Measurements from ENCODE around the gene PLCH1. TPM values are rescaled to one million over a fixed set of nuclear protein-coding genes. Genes with fewer than 3 reads are reported as not detected.

PLCH1 gene
- total and polyA plus RNA-seq, 2 of the 8 experiments (the other 6 are each of a cell fraction or from before 2014, with no cell fraction given) = 5.8 to 17.2 TPM

GRCh38 chr3:155382396-155383042, 362.4 kb downstream of the PLCH1 start:
- Histone ChIP-seq H3K27me3 (replicated peaks in 1 of 4; ENCODE audit: control insufficient read depth in 3 of 4, extremely low read depth in 1 of 4, insufficient read depth in 3 of 4, low read length in 3 of 4) (no peaks in the 10 kb centered on the region), H3K4me1 (replicated peaks in 1 of 4; ENCODE audit: control insufficient read depth in 3 of 4, insufficient read depth in 4 of 4, low read length in 3 of 4) (peaks cover 0 to 4% (median 3%) of the 10 kb centered on the region in 4 experiments; a peak in 3 of 7 replicates), H3K23me2 (ENCODE audit: low read depth, low read length) (no peaks in the 10 kb centered on the region; the same call in 1 of the 2 replicates), H2AK5ac (ENCODE audit: low read depth, low read length) (no peak overlapping the region), H2AFZ (ENCODE audit: low read length) (no peak overlapping the region), H4K8ac (ENCODE audit: extremely low read depth, insufficient read depth, low read length) (no peak overlapping the region), H3K79me2 (ENCODE audit: control insufficient read depth in 1 of 2, insufficient read depth in 2 of 2, low read length in 2 of 2) (no peaks in the 10 kb centered on the region), H2BK120ac (replicated peaks; ENCODE audit: low read depth, low read length) (no peak overlapping the region), H3K36me3 (ENCODE audit: control insufficient read depth in 2 of 4, insufficient read depth in 4 of 4, low read length in 3 of 4) (no peaks in the 10 kb centered on the region), H3K4ac (replicated peaks; ENCODE audit: insufficient read length, low read depth, low read length) (no peak overlapping the region), H4K5ac (ENCODE audit: insufficient read length, low read depth, low read length) (no peak overlapping the region), H2BK20ac (ENCODE audit: low read length) (no peak overlapping the region; the same call in 1 of the 2 replicates), H3K79me1 (ENCODE audit: low read depth, low read length) (no peaks in the 10 kb centered on the region), H4K91ac (replicated peaks; ENCODE audit: insufficient read length, low read length) (no peak overlapping the region), H3K4me3 (ENCODE audit: extremely low read depth in 1 of 4, insufficient read depth in 2 of 4, low read depth in 3 of 4, low read length in 4 of 4) (no peak overlapping the region), H3K9me3 (ENCODE audit: insufficient read depth in 2 of 2, low read depth in 1 of 2, low read length in 1 of 2) (no peaks in the 10 kb centered on the region), H2BK15ac (ENCODE audit: low read length) (no peak overlapping the region), H3K14ac (ENCODE audit: insufficient read length) (no peak overlapping the region), H3K56ac (replicated peaks; ENCODE audit: insufficient read length, low read depth, low read length) (no peak overlapping the region), H3K23ac (ENCODE audit: insufficient read length) (no peak overlapping the region), H4K20me1 (replicated peaks in 1 of 2; ENCODE audit: control insufficient read depth in 1 of 2, insufficient read depth in 2 of 2, low read length in 2 of 2) (no peaks in the 10 kb centered on the region), H3K27ac (ENCODE audit: low read depth, low read length) (no peak overlapping the region), H2BK12ac (ENCODE audit: low read depth, low read length) (0 out of 2 replicates have a peak overlapping the region, but pooled peaks have one; percentile 14), H3K18ac (ENCODE audit: extremely low read depth, low read length) (no peak overlapping the region; the same call in 1 of the 2 replicates), H3K9ac (replicated peaks in 1 of 4; ENCODE audit: extremely low read depth in 1 of 4, low read depth in 3 of 4, low read length in 3 of 4) (no peak overlapping the region), H2BK5ac (ENCODE audit: low read depth, low read length) (no peak overlapping the region), H3K4me2 (ENCODE audit: insufficient read depth in 1 of 2, low read depth in 2 of 2, low read length in 2 of 2) (no peak overlapping the region)
- DNase-seq (ENCODE audit: low read depth in 1 of 2, low spot score in 2 of 2) = peak; percentile 72 to 87
- CTCF ChIA-PET (ENCODE audit: partially characterized antibody) = interaction anchor here (0.9 to 3.6 kb wide), 40 partner anchors 8 to 424 kb away, joined by 3 to 59 read pairs (median 4); partner anchors contain the start of gene C3orf33
- peak; percentile 96 for FAIRE-seq
- 25% methylated on average over 6 of the region's 6 CpGs; no CpG with 5 or more reads in 1 of the 2 experiments for WGBS, 2 experiments (ENCODE audit: extremely low coverage in 1 of 2, insufficient coverage in 1 of 2, insufficient read length in 1 of 2, insufficient replicate concordance in 2 of 2, low coverage in 1 of 2, low lambda C conversion rate in 2 of 2, missing lambda C conversion rate in 1 of 2)
- POLR2A ChIA-PET (ENCODE audit: partially characterized antibody) = interaction anchor here (1.0 kb wide), 1 partner anchor 9 kb away, joined by 3 read pairs; no protein-coding TSS in a partner anchor
- no peak for TF ChIP-seq POLR2AphosphoS5 (IDR thresholded peaks at IDR 0.05; ENCODE audit: low read depth, low read length)
- TF ChIP-seq CTCF (IDR thresholded peaks at IDR 0.05; ENCODE audit: control extremely low read depth in 1 of 3, insufficient read depth in 1 of 3, low read depth in 1 of 3, low read length in 3 of 3) = peak; percentile 94 to 95 (median 94)
- TF ChIP-seq EP300 (IDR thresholded peaks at IDR 0.05; ENCODE audit: borderline replicate concordance in 1 of 2, low read depth in 2 of 2, low read length in 2 of 2) = no peak
- no peak for TF ChIP-seq RFX5 (IDR thresholded peaks at IDR 0.05; ENCODE audit: borderline replicate concordance, low read depth, low read length)
- no peak for TF ChIP-seq KDM1A (IDR thresholded peaks at IDR 0.05; ENCODE audit: borderline replicate concordance, low read length)
- TF ChIP-seq RAD21 (IDR thresholded peaks at IDR 0.05 in 1 of 2, conservative IDR thresholded peaks at IDR 0.05 in 1 of 2; ENCODE audit: low read depth in 2 of 2, low read length in 2 of 2) = peak; percentile 99 to 100
- TF ChIP-seq MAX (IDR thresholded peaks at IDR 0.05) = peak; percentile 54; the same call in 1 of the 2 replicates
- peak; percentile 61; the same call in 1 of the 2 replicates for TF ChIP-seq TEAD4 (IDR thresholded peaks at IDR 0.05; ENCODE audit: low read depth, low read length)
- no peak for TF ChIP-seq CHD2 (IDR thresholded peaks at IDR 0.05; ENCODE audit: low read length)

All from H1 (cell line).